Nephron (organoid): ENCODE measurements around the gene GLE1.
"Not testable (repeated sequence)": the region's sequence is repeated elsewhere in the genome, so short reads cannot be mapped to it uniquely, and the experiment has no call there.

ENCODE experiments used
- H3K27ac Mint-ChIP-seq, 3 experiments: 2 replicates each; pipeline ENCODE4 v1.8.0; 2020; ENCODE audit warnings: mixed read lengths in 3 of 3, mild to moderate bottlenecking in 2 of 3, moderate library complexity in 1 of 3
- H3K27me3 Mint-ChIP-seq: 2 replicates; pipeline ENCODE4 v1.8.0; 2021; ENCODE audit warnings: low read depth, mild to moderate bottlenecking, moderate library complexity, mixed read lengths
- H3K36me3 Mint-ChIP-seq: 2 replicates; pipeline ENCODE4 v1.8.0; 2020; ENCODE audit warnings: low read depth, mixed read lengths
- H3K4me1 Mint-ChIP-seq: 2 replicates; pipeline ENCODE4 v1.8.0; 2020; ENCODE audit warnings: mixed read lengths
- H3K4me3 Mint-ChIP-seq, 3 experiments: 2 replicates each; pipeline ENCODE4 v1.8.0; 2020; ENCODE audit warnings: mild to moderate bottlenecking in 3 of 3, mixed read lengths in 3 of 3, moderate library complexity in 2 of 3
- H3K9me3 Mint-ChIP-seq: 2 replicates; pipeline ENCODE4 v1.8.0; 2020; ENCODE audit warnings: mixed read lengths
- CTCF ChIP-seq, 3 experiments: fragments of 200-600 bp; sonication (generic); IDR thresholded peaks; one replicate each; pipeline ENCODE4 v1.5.0; 2021; ENCODE audit warnings: antibody characterized with exemption in 3 of 3; ENCODE audit not compliant: unreplicated experiment in 3 of 3

GLE1 gene

DNA sequence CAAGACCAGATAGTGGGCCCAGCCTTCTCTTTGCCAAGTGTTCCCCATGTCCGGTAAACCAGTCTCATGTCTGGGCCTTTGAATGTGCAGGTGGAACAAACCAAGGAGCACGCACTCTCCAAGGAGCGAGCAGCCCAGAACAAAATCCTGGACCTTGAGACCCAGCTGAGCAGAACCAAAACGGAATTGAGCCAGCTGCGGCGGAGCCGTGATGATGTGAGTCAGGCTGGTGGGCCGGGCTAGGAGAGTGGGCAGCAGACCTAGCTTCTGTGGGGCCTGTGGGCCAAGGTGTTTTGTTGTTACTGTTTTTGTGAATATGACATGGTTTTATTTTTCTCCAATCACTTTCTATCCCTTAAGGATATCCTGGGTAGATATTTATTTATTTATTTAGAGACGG lies 5.6 kb upstream of the GLE1 start:
- TF ChIP-seq CTCF (IDR thresholded peaks at IDR 0.05; ENCODE audit: unreplicated experiment in 3 of 3), result no peak
- Mint-ChIP-seq H3K27ac (no peak overlapping the region), H3K36me3 (peaks cover 45% of the 10 kb centered on the region), H3K9me3 (no peaks in the 10 kb centered on the region), H3K4me1 (peaks cover 25% of the 10 kb centered on the region), H3K4me3 (no peak overlapping the region), H3K27me3 (no peaks in the 10 kb centered on the region)

DNA sequence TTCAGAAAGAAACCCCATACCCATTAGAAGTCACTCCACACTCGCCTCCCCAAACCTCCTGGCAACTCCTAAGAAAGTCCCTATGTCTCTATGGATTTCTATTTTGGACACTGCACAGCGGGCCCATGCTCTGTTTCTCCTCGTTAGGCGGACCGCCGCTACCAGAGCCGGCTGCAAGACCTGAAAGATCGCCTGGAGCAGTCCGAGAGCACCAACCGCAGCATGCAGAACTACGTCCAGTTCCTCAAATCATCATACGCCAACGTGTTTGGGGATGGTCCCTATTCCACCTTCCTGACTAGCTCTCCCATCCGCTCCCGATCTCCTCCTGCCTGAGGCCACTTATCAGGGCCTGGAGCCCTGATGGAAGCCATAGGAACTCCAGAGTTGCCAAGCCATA lies 4.6 kb upstream of the GLE1 start:
- Mint-ChIP-seq H3K36me3 (peaks cover 45% of the 10 kb centered on the region), H3K9me3 (no peaks in the 10 kb centered on the region), H3K4me3 (no peak overlapping the region), H3K4me1 (peaks cover 18% of the 10 kb centered on the region), H3K27me3 (no peaks in the 10 kb centered on the region), H3K27ac (no peak overlapping the region)
- no peak for TF ChIP-seq CTCF (IDR thresholded peaks at IDR 0.05; ENCODE audit: unreplicated experiment in 3 of 3)

- peak overlapping the region in 1 of 3 experiments; percentile 56 for H3K27ac Mint-ChIP-seq
These were observed 1.1 kb upstream of the GLE1 start for GRCh38 chr9:128503415-128503825.

GRCh38 chr9:128503870-128504269 lies 649 bp upstream of the GLE1 start:
- Mint-ChIP-seq H3K36me3 (peaks cover 27% of the 10 kb centered on the region), H3K27ac (peak overlapping the region; percentile 61 to 95 (median 84)), H3K27me3 (no peaks in the 10 kb centered on the region), H3K9me3 (no peaks in the 10 kb centered on the region), H3K4me1 (peaks cover 24% of the 10 kb centered on the region), H3K4me3 (peak overlapping the region; percentile 99 to 100 (median 99))
- TF ChIP-seq CTCF (IDR thresholded peaks at IDR 0.05; ENCODE audit: unreplicated experiment in 3 of 3), result no peak

More at GRCh38 chr9:128503415-128503825, 1.1 kb upstream of the GLE1 start:
- Mint-ChIP-seq H3K36me3 (peaks cover 27% of the 10 kb centered on the region), H3K4me1 (peaks cover 24% of the 10 kb centered on the region), H3K4me3 (peak overlapping the region; percentile 99 to 100 (median 99))
- H3K27me3 Mint-ChIP-seq, H3K9me3 Mint-ChIP-seq: not testable (repeated sequence)

GRCh38 chr9:128505414-128505765 lies 871 bp downstream of the GLE1 start:
- peak overlapping the region; percentile 99 to 100 (median 99) for H3K4me3 Mint-ChIP-seq
- no peaks in the 10 kb centered on the region for H3K27me3 Mint-ChIP-seq
- H3K36me3 Mint-ChIP-seq, result peaks cover 26% of the 10 kb centered on the region
- H3K9me3 Mint-ChIP-seq, result no peaks in the 10 kb centered on the region
- peak overlapping the region; percentile 84 to 95 (median 87) for H3K27ac Mint-ChIP-seq
- TF ChIP-seq CTCF (IDR thresholded peaks at IDR 0.05; ENCODE audit: unreplicated experiment in 3 of 3), result no peak
- H3K4me1 Mint-ChIP-seq, result peaks cover 24% of the 10 kb centered on the region

DNA sequence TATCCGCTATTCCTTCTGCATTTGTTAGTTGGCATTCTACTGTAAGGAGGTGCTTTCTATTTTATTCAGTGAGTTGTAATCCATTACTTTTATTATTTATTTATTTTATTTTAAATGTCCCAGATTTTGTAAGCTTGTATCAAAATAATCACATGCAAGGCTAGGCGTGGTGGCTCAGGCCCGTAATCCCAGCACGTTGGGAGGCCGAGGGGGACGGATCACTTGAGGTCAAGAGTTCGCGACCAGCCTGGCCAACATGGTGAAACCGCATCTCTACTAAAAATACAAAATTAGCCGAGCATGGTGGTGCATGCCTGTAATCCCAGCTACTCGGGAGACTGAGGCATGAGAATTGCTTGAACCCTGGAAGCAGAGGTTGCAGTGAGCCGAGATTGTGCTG lies 1.4 kb downstream of the GLE1 start:
- not testable (repeated sequence) for H3K9me3 Mint-ChIP-seq, H3K27me3 Mint-ChIP-seq
- peak overlapping the region in 1 of 3 experiments; percentile 95 for H3K27ac Mint-ChIP-seq
- peaks cover 21% of the 10 kb centered on the region for H3K36me3 Mint-ChIP-seq
- H3K4me1 Mint-ChIP-seq, result peaks cover 24% of the 10 kb centered on the region
- peak overlapping the region; percentile 99 to 100 (median 99) for H3K4me3 Mint-ChIP-seq

DNA sequence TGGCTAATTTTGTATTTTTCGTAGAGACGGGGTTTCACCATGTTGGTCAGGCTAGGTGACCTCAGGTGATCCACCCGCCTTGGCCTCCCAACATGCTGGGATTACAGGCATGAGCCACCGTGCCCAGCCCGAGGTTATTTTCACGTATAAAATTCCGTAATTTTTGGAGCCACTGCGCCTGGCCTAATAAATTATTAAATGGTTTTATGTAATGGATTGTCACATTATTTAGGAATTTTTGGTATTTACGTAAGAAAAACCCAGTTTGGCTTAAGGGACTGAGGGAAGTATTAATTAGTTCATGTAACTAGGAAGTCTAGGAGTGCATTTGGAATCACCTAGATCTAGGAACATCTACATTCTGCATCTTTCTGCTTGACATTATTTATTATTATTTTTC lies 8.3 kb downstream of the GLE1 start:
- H3K36me3 Mint-ChIP-seq, result peaks cover 53% of the 10 kb centered on the region
- H3K4me3 Mint-ChIP-seq, result no peak overlapping the region
- H3K4me1 Mint-ChIP-seq, result no peaks in the 10 kb centered on the region
- no peak for TF ChIP-seq CTCF (IDR thresholded peaks at IDR 0.05; ENCODE audit: unreplicated experiment in 3 of 3)
- H3K9me3 Mint-ChIP-seq, result no peaks in the 10 kb centered on the region
- H3K27me3 Mint-ChIP-seq, result no peaks in the 10 kb centered on the region
- no peak overlapping the region for H3K27ac Mint-ChIP-seq
